Smooth muscle cell (in vitro differentiated cells): Measurements from ENCODE around the gene IFT52. TPM values are rescaled to one million over a fixed set of nuclear protein-coding genes. Genes with fewer than 3 reads are reported as not detected.

ENCODE experiments used
- DNase-seq: peaks from one replicate; lab custom pipeline; 2025; ENCODE audit not compliant: unreplicated experiment; lab: John Stamatoyannopoulos, UW
- H2AFZ ChIP-seq: fragments of 200-600 bp; sonication (generic); 2 replicates; pipeline ENCODE4 v1.6.0; 2016; ENCODE audit warnings: antibody characterized with exemption, low read depth, mild to moderate bottlenecking
- H3F3A ChIP-seq: fragments of 200-600 bp; sonication (generic); 2 replicates; pipeline ENCODE4 v1.6.0; 2017; ENCODE audit warnings: antibody characterized with exemption, low read depth
- H3K27ac ChIP-seq: fragments of 200-600 bp; sonication (generic); 2 replicates; pipeline ENCODE4 v1.5.1; 2016; ENCODE audit warnings: low read depth, mild to moderate bottlenecking
- H3K27me3 ChIP-seq: fragments of 200-600 bp; sonication (generic); 2 replicates; pipeline ENCODE4 v1.6.1; 2016; ENCODE audit warnings: low read depth, mild to moderate bottlenecking
- H3K36me3 ChIP-seq: fragments of 200-600 bp; sonication (generic); 2 replicates; pipeline ENCODE4 v1.5.1; 2016; ENCODE audit warnings: low read depth
- H3K4me1 ChIP-seq: fragments of 200-600 bp; sonication (generic); 2 replicates; pipeline ENCODE4 v1.5.1; 2016; ENCODE audit warnings: low read depth
- H3K4me2 ChIP-seq: fragments of 200-600 bp; sonication (generic); 2 replicates; pipeline ENCODE4 v1.6.0; 2016; ENCODE audit warnings: mild to moderate bottlenecking
- H3K4me3 ChIP-seq: fragments of 200-600 bp; sonication (generic); 2 replicates; pipeline ENCODE4 v1.5.1; 2016; ENCODE audit warnings: mild to moderate bottlenecking
- H3K79me2 ChIP-seq: fragments of 200-600 bp; sonication (generic); 2 replicates; pipeline ENCODE4 v1.6.0; 2016; ENCODE audit warnings: low read depth, mild to moderate bottlenecking
- H3K9ac ChIP-seq: fragments of 200-600 bp; sonication (generic); 2 replicates; pipeline ENCODE4 v1.6.0; 2016; ENCODE audit warnings: low read depth
- H3K9me3 ChIP-seq: fragments of 200-600 bp; sonication (generic); replicated peaks from 2 replicates; pipeline ENCODE4 v1.5.1; 2016; ENCODE audit warnings: low read depth
- H4K20me1 ChIP-seq: fragments of 200-600 bp; sonication (generic); 2 replicates; pipeline ENCODE4 v1.6.0; 2016; ENCODE audit warnings: low read depth
- WGBS: methylation state at CpG from one replicate; pipeline ENCODE4 v1.1.7; 2016; ENCODE audit warnings: low lambda C conversion rate; 5-methylcytosine and 5-hydroxymethylcytosine counted together
- polyA plus RNA-seq: library from polyadenylated mRNA; unstranded; fragments of >200 nt; fragmentation: Nextera tagmentation; extraction: Ambion mirVana; gene quantifications from 2 replicates; pipeline ENCODE4 v1.2.1, GENCODE V29; 2016
- total RNA-seq: library from RNA; depleted of rRNA; stranded (reverse); fragments of >200 nt; gene quantifications from 2 replicates; pipeline ENCODE4 v1.2.3, GENCODE V29; 2014
- TF ChIP-seq, protein P1 (sequence below): fragments of 200-600 bp; sonication (generic); IDR thresholded peaks from 2 replicates; pipeline ENCODE4 v1.5.1; 2017; ENCODE audit warnings: borderline replicate concordance, mild to moderate bottlenecking, antibody characterized with exemption; ENCODE audit not compliant: insufficient read depth, poor library complexity, severe bottlenecking

The IFT52 gene
- total and polyA plus RNA-seq, 2 experiments from 2014 or later, result 46.5 to 51.0 TPM

DNA sequence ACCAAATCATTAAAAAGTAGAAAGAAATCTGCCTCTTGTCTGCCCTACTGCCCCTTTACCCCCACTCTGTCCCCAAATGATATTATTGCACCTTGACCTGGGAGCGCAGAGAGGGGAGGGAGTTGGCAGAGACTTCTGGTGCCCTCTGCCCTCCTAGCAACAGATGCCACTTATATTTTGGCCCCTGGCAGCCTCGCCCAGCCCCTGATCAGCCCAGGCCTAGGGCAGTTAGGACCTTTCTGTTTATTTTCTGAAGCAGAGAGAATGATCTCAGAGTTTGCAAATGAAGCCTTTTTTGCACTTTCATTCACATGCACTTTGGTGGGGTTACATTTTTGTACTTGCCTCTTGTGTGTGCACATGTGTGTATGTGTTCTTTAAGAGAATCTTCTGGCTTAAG lies 40.3 kb upstream of the IFT52 start:
- no peak overlapping the region for H3K4me3 ChIP-seq
- H3F3A ChIP-seq, result no peaks in the 10 kb centered on the region
- no peak for DNase-seq
- H3K4me1 ChIP-seq, result no peaks in the 10 kb centered on the region
- TF ChIP-seq, protein P1, sequence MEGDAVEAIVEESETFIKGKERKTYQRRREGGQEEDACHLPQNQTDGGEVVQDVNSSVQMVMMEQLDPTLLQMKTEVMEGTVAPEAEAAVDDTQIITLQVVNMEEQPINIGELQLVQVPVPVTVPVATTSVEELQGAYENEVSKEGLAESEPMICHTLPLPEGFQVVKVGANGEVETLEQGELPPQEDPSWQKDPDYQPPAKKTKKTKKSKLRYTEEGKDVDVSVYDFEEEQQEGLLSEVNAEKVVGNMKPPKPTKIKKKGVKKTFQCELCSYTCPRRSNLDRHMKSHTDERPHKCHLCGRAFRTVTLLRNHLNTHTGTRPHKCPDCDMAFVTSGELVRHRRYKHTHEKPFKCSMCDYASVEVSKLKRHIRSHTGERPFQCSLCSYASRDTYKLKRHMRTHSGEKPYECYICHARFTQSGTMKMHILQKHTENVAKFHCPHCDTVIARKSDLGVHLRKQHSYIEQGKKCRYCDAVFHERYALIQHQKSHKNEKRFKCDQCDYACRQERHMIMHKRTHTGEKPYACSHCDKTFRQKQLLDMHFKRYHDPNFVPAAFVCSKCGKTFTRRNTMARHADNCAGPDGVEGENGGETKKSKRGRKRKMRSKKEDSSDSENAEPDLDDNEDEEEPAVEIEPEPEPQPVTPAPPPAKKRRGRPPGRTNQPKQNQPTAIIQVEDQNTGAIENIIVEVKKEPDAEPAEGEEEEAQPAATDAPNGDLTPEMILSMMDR, result no peak
- H3K9ac ChIP-seq, result no peak overlapping the region
- no peaks in the 10 kb centered on the region for H3K36me3 ChIP-seq
- H3K27me3 ChIP-seq, result no peaks in the 10 kb centered on the region
- no peak overlapping the region for H2AFZ ChIP-seq
- no peak overlapping the region for H3K4me2 ChIP-seq
- WGBS, result 100% methylated on average over 2 of the region's 2 CpGs
- no peaks in the 10 kb centered on the region for H3K79me2 ChIP-seq
- H4K20me1 ChIP-seq, result no peaks in the 10 kb centered on the region
- H3K9me3 ChIP-seq, result no peaks in the 10 kb centered on the region
- no peak overlapping the region for H3K27ac ChIP-seq

DNA sequence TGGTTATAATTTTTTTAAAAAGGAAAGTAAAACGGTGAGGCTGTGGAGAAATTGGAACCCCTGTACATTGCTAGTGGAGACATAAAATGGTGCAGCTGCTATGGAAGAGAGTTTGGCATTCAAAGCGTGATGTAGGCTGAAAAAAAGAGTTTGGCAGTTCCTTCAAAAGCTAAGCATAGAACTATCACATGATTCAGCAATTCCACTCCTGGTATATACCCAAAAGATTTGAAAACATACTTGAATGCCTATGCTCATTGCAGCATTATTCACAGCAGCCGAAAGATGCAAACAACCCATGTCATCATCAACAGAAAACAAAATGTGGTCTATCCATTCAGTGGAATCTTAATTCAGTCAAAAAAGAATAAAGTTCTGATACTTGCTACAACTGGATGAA lies 36.4 kb upstream of the IFT52 start:
- no peaks in the 10 kb centered on the region for H3K9me3 ChIP-seq
- H3K4me3 ChIP-seq, result no peak overlapping the region
- no peak overlapping the region for H3K4me2 ChIP-seq
- H3K27me3 ChIP-seq, result no peaks in the 10 kb centered on the region
- no peaks in the 10 kb centered on the region for H3F3A ChIP-seq
- no peak overlapping the region for H3K9ac ChIP-seq
- no peak for DNase-seq
- no peaks in the 10 kb centered on the region for H3K4me1 ChIP-seq
- TF ChIP-seq, protein P1, result no peak
- H2AFZ ChIP-seq, result no peak overlapping the region
- H3K27ac ChIP-seq, result no peak overlapping the region
- no peaks in the 10 kb centered on the region for H3K36me3 ChIP-seq
- H4K20me1 ChIP-seq, result no peaks in the 10 kb centered on the region
- WGBS, result 88% methylated on average over 3 of the region's 3 CpGs
- no peaks in the 10 kb centered on the region for H3K79me2 ChIP-seq

DNA sequence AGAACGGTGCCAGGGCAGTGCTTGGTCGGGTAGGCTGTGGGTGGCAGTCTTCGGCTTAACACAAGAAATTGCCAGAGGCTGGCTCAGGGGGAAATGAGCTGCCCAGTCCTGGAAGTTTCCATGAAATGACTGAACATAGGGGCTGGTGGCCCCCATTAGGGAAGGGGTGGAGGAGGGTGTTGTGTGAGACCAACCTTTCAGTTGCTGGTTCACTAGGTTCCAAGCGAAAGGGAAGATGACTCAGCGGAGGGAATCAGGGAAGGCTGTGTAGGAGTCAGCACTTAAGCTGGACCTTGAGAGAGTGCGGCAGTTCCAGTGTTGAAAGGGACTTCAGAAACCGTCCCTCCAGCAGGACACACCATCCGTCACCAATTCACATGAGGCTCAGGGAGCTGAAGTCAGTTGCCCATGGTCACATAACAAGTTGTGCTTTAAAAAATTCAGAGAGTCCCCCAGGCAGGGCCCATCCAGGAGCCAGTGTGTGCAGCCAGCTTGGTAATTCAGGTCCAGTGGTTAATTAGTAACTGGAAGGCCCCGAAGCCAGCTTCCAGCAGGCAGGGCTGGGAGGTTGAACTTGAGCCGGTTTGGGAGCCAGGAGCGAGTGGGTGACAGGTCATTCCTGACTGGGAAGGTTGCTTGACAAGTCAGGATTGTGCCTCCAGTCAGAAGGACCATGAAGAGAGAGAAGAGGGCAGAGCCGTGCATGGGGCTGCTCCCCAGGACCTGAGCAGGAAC lies 32.2 kb upstream of the IFT52 start, which contains the start of gene SGK2:
Gene SGK2 (plus strand): TSS at position 616 of the 735 bp plus-strand sequence. CDS start 7,469 bp downstream, outside the sequence.
- Histone ChIP-seq H3K27ac (no peak within 1 kb of the TSS), H3K79me2 (no peaks in the 10 kb centered on the region), H3K36me3 (no peaks in the 10 kb centered on the region), H3K4me2 (peak within 1 kb of the TSS; percentile 33), H3K9ac (no peak within 1 kb of the TSS), H2AFZ (peak within 1 kb of the TSS; percentile 24), H3K9me3 (no peaks in the 10 kb centered on the region), H4K20me1 (no peaks in the 10 kb centered on the region), H3K27me3 (no peaks in the 10 kb centered on the region), H3K4me1 (no peaks in the 10 kb centered on the region), H3F3A (no peaks in the 10 kb centered on the region), H3K4me3 (peak within 1 kb of the TSS; percentile 19)
- TF ChIP-seq, protein P1, result no peak
- DNase-seq, result no peak
- 45% methylated on average over 12 of the region's 12 CpGs for WGBS
